Caco-2 (cell line): ENCODE results near the gene HTR3C. TPM values are rescaled to one million over a fixed set of nuclear protein-coding genes. Genes with fewer than 3 reads are reported as not detected.

ENCODE experiments used
- BruUV-seq: library from RNA; stranded (reverse); fragments of 400-500 nt; replicated peaks from 2 replicates; lab custom pipeline; 2021; lab: Mats Ljungman, UMichigan
- CTCF ChIA-PET: fragments of 300-600 bp; sonication (Branson Sonifier 250); formaldehyde crosslinking; loops from one replicate; lab custom pipeline; 2022; ENCODE audit warnings: antibody characterized with exemption; lab: Charles Lee
- POLR2A ChIA-PET: fragments of 300-600 bp; sonication (Branson Sonifier 250); formaldehyde crosslinking; loops from one replicate; lab custom pipeline; 2022; ENCODE audit warnings: antibody characterized with exemption; lab: Charles Lee
- DNase-seq, 2 experiments: peaks; one replicate each; pipeline versions ENCODE4 v3.0.0 to v3.0.0-alpha.2; 2020 to 2022
- H3K27me3 ChIP-seq: replicated peaks from 2 replicates; pipeline ENCODE4 v1.6.0; 2011; ENCODE audit warnings: low read length; ENCODE audit not compliant: control insufficient read depth, insufficient read depth
- H3K36me3 ChIP-seq: 2 replicates; pipeline ENCODE4 v1.5.1; 2011; ENCODE audit warnings: low read length; ENCODE audit not compliant: control insufficient read depth, insufficient read depth
- H3K4me1 ChIP-seq: fragments of 250-450 bp; sonication (Bioruptor Pico); 2 replicates; pipeline ENCODE4 v1.5.1; 2020; ENCODE audit warnings: mild to moderate bottlenecking
- H3K4me3 ChIP-seq: 2 replicates; pipeline ENCODE4 v1.5.1; 2011; ENCODE audit warnings: low read depth, mild to moderate bottlenecking, control low read depth, low read length
- H3K9me3 ChIP-seq: fragments of 250-450 bp; sonication (Bioruptor Pico); 2 replicates; pipeline ENCODE4 v1.5.1; 2020; ENCODE audit warnings: mild to moderate bottlenecking, moderate library complexity
- H3K27ac Mint-ChIP-seq: one replicate; pipeline ENCODE4 v1.8.0; 2022; ENCODE audit warnings: mixed read lengths; ENCODE audit not compliant: unreplicated experiment
- H3K27me3 Mint-ChIP-seq: one replicate; pipeline ENCODE4 v1.8.0; 2022; ENCODE audit warnings: mixed read lengths; ENCODE audit not compliant: insufficient read depth, unreplicated experiment
- H3K36me3 Mint-ChIP-seq: one replicate; pipeline ENCODE4 v1.8.0; 2022; ENCODE audit warnings: mild to moderate bottlenecking, mixed read lengths; ENCODE audit not compliant: insufficient read depth, unreplicated experiment
- H3K4me1 Mint-ChIP-seq: one replicate; pipeline ENCODE4 v1.8.0; 2022; ENCODE audit warnings: low read depth, mixed read lengths; ENCODE audit not compliant: unreplicated experiment
- H3K4me3 Mint-ChIP-seq: one replicate; pipeline ENCODE4 v1.8.0; 2022; ENCODE audit warnings: mild to moderate bottlenecking, moderate library complexity, mixed read lengths; ENCODE audit not compliant: unreplicated experiment
- H3K9me3 Mint-ChIP-seq: one replicate; pipeline ENCODE4 v1.8.0; 2022; ENCODE audit warnings: mixed read lengths; ENCODE audit not compliant: unreplicated experiment
- CTCF ChIP-seq, 2 experiments: fragments of 200-600 bp in 1 of 2; IDR thresholded peaks; 1 replicate in 1 of 2; 2 replicates in 1 of 2; pipeline versions ENCODE4 v1.5.1 to v1.8.0; 2011 to 2022; ENCODE audit warnings: antibody characterized with exemption in 1 of 2, control low read depth in 1 of 2, inconsistent platforms in 1 of 2, low read depth in 1 of 2, low read length in 1 of 2, mild to moderate bottlenecking in 1 of 2, moderate library complexity in 1 of 2; ENCODE audit not compliant: insufficient read depth in 1 of 2, severe bottlenecking in 1 of 2, unreplicated experiment in 1 of 2
- intact Hi-C: fragments of 100-400 bp; cut with micrococcal nuclease; formaldehyde crosslinking; loops from one replicate; pipeline ENCODE4 v1.10.0; 2022; ENCODE audit not compliant: unreplicated experiment
- total RNA-seq: library from RNA; stranded (reverse); gene quantifications from 2 replicates; pipeline ENCODE4 v1.2.3, GENCODE V29; 2022

The HTR3C gene
- total RNA-seq, 1 experiment from 2014 or later, result not detected

- H3K4me1 ChIP-seq, result no peaks in the 10 kb centered on the region
- BruUV-seq, result no TSS peak
- TF ChIP-seq CTCF (IDR thresholded peaks at IDR 0.05; ENCODE audit: insufficient read depth in 1 of 2, low read depth in 1 of 2, low read length in 1 of 2, severe bottlenecking in 1 of 2, unreplicated experiment in 1 of 2), result no peak
- H3K27me3 ChIP-seq, result no peaks in the 10 kb centered on the region
- intact Hi-C loops, result no loop called here
- no peak overlapping the region for H3K4me3 Mint-ChIP-seq
- no peak overlapping the region for H3K4me3 ChIP-seq
- H3K9me3 ChIP-seq, result 0 out of 2 replicates have a peak, but pooled peaks cover 8% of the 10 kb centered on the region
- H3K9me3 Mint-ChIP-seq, result peaks cover 11% of the 10 kb centered on the region
- H3K36me3 Mint-ChIP-seq, result no peaks in the 10 kb centered on the region
- H3K4me1 Mint-ChIP-seq, result no peaks in the 10 kb centered on the region
- ChIA-PET POLR2A (no interaction called here), CTCF (no interaction called here)
- no peak for DNase-seq
- H3K27ac Mint-ChIP-seq, result no peak overlapping the region
- no peaks in the 10 kb centered on the region for H3K27me3 Mint-ChIP-seq
- no peaks in the 10 kb centered on the region for H3K36me3 ChIP-seq
Observed at GRCh38 chr3:184081116-184081830, 28.4 kb downstream of the HTR3C start.

GRCh38 chr3:184082034-184082433 is 29.2 kb downstream of the HTR3C start:
- no peak for DNase-seq
- H3K4me3 ChIP-seq, result no peak overlapping the region
- H3K4me3 Mint-ChIP-seq, result no peak overlapping the region
- no peaks in the 10 kb centered on the region for H3K36me3 Mint-ChIP-seq
- no peaks in the 10 kb centered on the region for H3K36me3 ChIP-seq
- CTCF ChIA-PET, result no interaction called here
- H3K9me3 ChIP-seq, result 0 out of 2 replicates have a peak, but pooled peaks cover 8% of the 10 kb centered on the region
- no peaks in the 10 kb centered on the region for H3K27me3 ChIP-seq
- no peaks in the 10 kb centered on the region for H3K27me3 Mint-ChIP-seq
- intact Hi-C loops, result no loop called here
- H3K27ac Mint-ChIP-seq, result no peak overlapping the region
- TF ChIP-seq CTCF (IDR thresholded peaks at IDR 0.05; ENCODE audit: insufficient read depth in 1 of 2, low read depth in 1 of 2, low read length in 1 of 2, severe bottlenecking in 1 of 2, unreplicated experiment in 1 of 2), result no peak
- no peaks in the 10 kb centered on the region for H3K4me1 Mint-ChIP-seq
- no TSS peak for BruUV-seq
- POLR2A ChIA-PET, result no interaction called here
- H3K9me3 Mint-ChIP-seq, result peaks cover 11% of the 10 kb centered on the region
- no peaks in the 10 kb centered on the region for H3K4me1 ChIP-seq

GRCh38 chr3:184082465-184082864 is 29.6 kb downstream of the HTR3C start:
- Mint-ChIP-seq H3K4me1 (no peaks in the 10 kb centered on the region), H3K36me3 (no peaks in the 10 kb centered on the region), H3K27ac (no peak overlapping the region), H3K9me3 (peaks cover 11% of the 10 kb centered on the region), H3K4me3 (no peak overlapping the region), H3K27me3 (no peaks in the 10 kb centered on the region)
- no peaks in the 10 kb centered on the region for H3K4me1 ChIP-seq
- 0 out of 2 replicates have a peak, but pooled peaks cover 8% of the 10 kb centered on the region for H3K9me3 ChIP-seq
- CTCF ChIA-PET, result no interaction called here
- no TSS peak for BruUV-seq
- intact Hi-C loops, result no loop called here
- POLR2A ChIA-PET, result no interaction called here
- H3K4me3 ChIP-seq, result no peak overlapping the region
- no peak for TF ChIP-seq CTCF (IDR thresholded peaks at IDR 0.05; ENCODE audit: insufficient read depth in 1 of 2, low read depth in 1 of 2, low read length in 1 of 2, severe bottlenecking in 1 of 2, unreplicated experiment in 1 of 2)
- no peaks in the 10 kb centered on the region for H3K27me3 ChIP-seq
- no peak for DNase-seq
- no peaks in the 10 kb centered on the region for H3K36me3 ChIP-seq
